ENCODE results near the gene PCYOX1L. TPM values are rescaled to one million over a fixed set of nuclear protein-coding genes. Genes with fewer than 3 reads are reported as not detected.
A peak's percentile ranks its signal among the peaks of the same experiment; 100 is the strongest.

Gene PCYOX1L
- polyA plus RNA-seq, 4 donors = 1.3 to 53.2 (median 4.5) TPM

GRCh38 chr5:149341876-149342275 lies 16.0 kb upstream of the PCYOX1L start:
- Histone ChIP-seq H3K9me3 (ENCODE audit: control insufficient read depth in 2 of 2, insufficient read depth in 1 of 2, low read depth in 1 of 2, low read length in 1 of 2) (no peaks in the 10 kb centered on the region), H3K36me3 (ENCODE audit: control insufficient read depth in 3 of 3, insufficient read depth in 2 of 3, low read depth in 1 of 3, low read length in 3 of 3) (peaks cover 0 to 2% (median 0%) of the 10 kb centered on the region in 3 donors), H3K27ac (ENCODE audit: low read depth in 1 of 3, low read length in 2 of 3) (peak overlapping the region in 2 of 3 donors; percentile 42 to 82), H3K4me3 (ENCODE audit: low read depth in 1 of 3, low read length in 3 of 3) (no peak overlapping the region), H3K4me1 (ENCODE audit: control insufficient read depth in 3 of 3, insufficient read depth in 2 of 3, low read depth in 1 of 3, low read length in 2 of 3) (peaks cover 0 to 39% (median 0%) of the 10 kb centered on the region in 3 donors), H3K27me3 (ENCODE audit: control insufficient read depth in 3 of 3, insufficient read depth in 3 of 3, low read length in 3 of 3) (no peaks in the 10 kb centered on the region)
- FAIRE-seq (no peak), DNase-seq (peak; percentile 64 to 76)

DNA sequence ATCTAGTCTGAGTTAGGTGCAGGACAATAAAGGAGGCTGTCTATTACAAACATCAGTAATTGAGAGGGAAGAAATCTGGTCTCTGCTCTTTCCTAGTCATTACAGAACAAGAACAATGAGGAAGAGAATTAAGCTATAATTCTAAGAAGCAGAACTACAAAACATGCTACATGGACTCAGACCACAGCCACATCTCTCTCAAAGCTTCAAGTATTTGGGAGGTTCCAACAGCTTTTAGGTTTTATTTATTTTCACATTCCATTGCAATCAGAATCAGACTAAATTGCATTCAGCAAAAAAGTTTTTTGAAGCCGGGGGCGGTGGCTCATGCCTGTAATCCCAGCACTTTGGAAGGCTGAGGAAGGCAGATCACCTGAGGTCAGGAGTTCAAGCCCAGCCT lies 13.7 kb upstream of the PCYOX1L start:
- no peak for DNase-seq
- WGBS, 3 donors = 76 to 79% (median 79%) methylated on average over 2 of the region's 2 CpGs
- no peak for FAIRE-seq
- Histone ChIP-seq H3K27me3 (ENCODE audit: control insufficient read depth in 3 of 3, insufficient read depth in 3 of 3, low read length in 3 of 3) (no peaks in the 10 kb centered on the region), H3K27ac (ENCODE audit: low read depth in 1 of 3, low read length in 2 of 3) (peak overlapping the region in 1 of 3 donors; percentile 90), H3K9me3 (ENCODE audit: control insufficient read depth in 2 of 2, insufficient read depth in 1 of 2, low read depth in 1 of 2, low read length in 1 of 2) (no peaks in the 10 kb centered on the region), H3K4me1 (ENCODE audit: control insufficient read depth in 3 of 3, insufficient read depth in 2 of 3, low read depth in 1 of 3, low read length in 2 of 3) (peaks cover 0 to 42% (median 3%) of the 10 kb centered on the region in 3 donors), H3K4me3 (ENCODE audit: low read depth in 1 of 3, low read length in 3 of 3) (no peak overlapping the region), H3K36me3 (ENCODE audit: control insufficient read depth in 3 of 3, insufficient read depth in 2 of 3, low read depth in 1 of 3, low read length in 3 of 3) (peaks cover under 1 to 9% (median 2%) of the 10 kb centered on the region in 3 donors)

GRCh38 chr5:149345147-149345891 lies 12.5 kb upstream of the PCYOX1L start, which contains the start of gene GRPEL2:
Gene GRPEL2 (plus strand): TSS chr5:149345499. CDS start chr5:149345540, 41 bp downstream.
- no peaks in the 10 kb centered on the region for H3K9me3 ChIP-seq (ENCODE audit: control insufficient read depth in 2 of 2, insufficient read depth in 1 of 2, low read depth in 1 of 2, low read length in 1 of 2)
- H3K36me3 ChIP-seq (ENCODE audit: control insufficient read depth in 3 of 3, insufficient read depth in 2 of 3, low read depth in 1 of 3, low read length in 3 of 3) = peaks cover 6 to 13% (median 8%) of the 10 kb centered on the region in 3 donors
- 0 to 1% (median 0%) methylated on average over 54 of the region's 54 CpGs for WGBS, 3 donors
- peaks cover 0 to 41% (median 3%) of the 10 kb centered on the region in 3 donors for H3K4me1 ChIP-seq (ENCODE audit: control insufficient read depth in 3 of 3, insufficient read depth in 2 of 3, low read depth in 1 of 3, low read length in 2 of 3)
- peak; percentile 96 to 97 for DNase-seq
- no peak for FAIRE-seq
- H3K4me3 ChIP-seq (ENCODE audit: low read depth in 1 of 3, low read length in 3 of 3) = peak within 1 kb of the TSS; percentile 70 to 86 (median 86)
- H3K27me3 ChIP-seq (ENCODE audit: control insufficient read depth in 3 of 3, insufficient read depth in 3 of 3, low read length in 3 of 3) = no peaks in the 10 kb centered on the region
- H3K27ac ChIP-seq (ENCODE audit: low read depth in 1 of 3, low read length in 2 of 3) = peak within 1 kb of the TSS; percentile 74 to 90 (median 80)

GRCh38 chr5:149345892-149346222 lies 12.0 kb upstream of the PCYOX1L start:
- FAIRE-seq (no peak), DNase-seq (peak in 1 of 2 donors; percentile 58)
- Histone ChIP-seq H3K4me3 (ENCODE audit: low read depth in 1 of 3, low read length in 3 of 3) (peak overlapping the region; percentile 70 to 86 (median 86)), H3K36me3 (ENCODE audit: control insufficient read depth in 3 of 3, insufficient read depth in 2 of 3, low read depth in 1 of 3, low read length in 3 of 3) (peaks cover 10 to 16% (median 11%) of the 10 kb centered on the region in 3 donors), H3K9me3 (ENCODE audit: control insufficient read depth in 2 of 2, insufficient read depth in 1 of 2, low read depth in 1 of 2, low read length in 1 of 2) (no peaks in the 10 kb centered on the region), H3K4me1 (ENCODE audit: control insufficient read depth in 3 of 3, insufficient read depth in 2 of 3, low read depth in 1 of 3, low read length in 2 of 3) (peaks cover 0 to 36% (median 3%) of the 10 kb centered on the region in 3 donors), H3K27me3 (ENCODE audit: control insufficient read depth in 3 of 3, insufficient read depth in 3 of 3, low read length in 3 of 3) (no peaks in the 10 kb centered on the region), H3K27ac (ENCODE audit: low read depth in 1 of 3, low read length in 2 of 3) (peak overlapping the region in 2 of 3 donors; percentile 80 to 90)
- WGBS, 3 donors = 1 to 2% (median 1%) methylated on average over 11 of the region's 11 CpGs

GRCh38 chr5:149348518-149348917 lies 9.3 kb upstream of the PCYOX1L start:
- peak overlapping the region in 1 of 3 donors; percentile 21 for H3K27ac ChIP-seq (ENCODE audit: low read depth in 1 of 3, low read length in 2 of 3)
- peaks cover 14 to 22% (median 15%) of the 10 kb centered on the region in 3 donors for H3K36me3 ChIP-seq (ENCODE audit: control insufficient read depth in 3 of 3, insufficient read depth in 2 of 3, low read depth in 1 of 3, low read length in 3 of 3)
- no peaks in the 10 kb centered on the region for H3K27me3 ChIP-seq (ENCODE audit: control insufficient read depth in 3 of 3, insufficient read depth in 3 of 3, low read length in 3 of 3)
- FAIRE-seq = no peak
- no peak for DNase-seq
- H3K9me3 ChIP-seq (ENCODE audit: control insufficient read depth in 2 of 2, insufficient read depth in 1 of 2, low read depth in 1 of 2, low read length in 1 of 2) = no peaks in the 10 kb centered on the region
- H3K4me3 ChIP-seq (ENCODE audit: low read depth in 1 of 3, low read length in 3 of 3) = no peak overlapping the region
- WGBS, 3 donors = 69 to 92% (median 75%) methylated on average over 1 of the region's 1 CpG
- peaks cover 0 to 17% (median 3%) of the 10 kb centered on the region in 3 donors for H3K4me1 ChIP-seq (ENCODE audit: control insufficient read depth in 3 of 3, insufficient read depth in 2 of 3, low read depth in 1 of 3, low read length in 2 of 3)

- FAIRE-seq = no peak
- no peak for DNase-seq
- H3K27me3 ChIP-seq (ENCODE audit: control insufficient read depth in 3 of 3, insufficient read depth in 3 of 3, low read length in 3 of 3) = no peaks in the 10 kb centered on the region
- no peaks in the 10 kb centered on the region for H3K9me3 ChIP-seq (ENCODE audit: control insufficient read depth in 2 of 2, insufficient read depth in 1 of 2, low read depth in 1 of 2, low read length in 1 of 2)
- peak overlapping the region in 1 of 3 donors; percentile 13 for H3K27ac ChIP-seq (ENCODE audit: low read depth in 1 of 3, low read length in 2 of 3)
- 89 to 94% (median 92%) methylated on average over 4 of the region's 4 CpGs for WGBS, 3 donors
- peaks cover 0 to 16% (median 3%) of the 10 kb centered on the region in 3 donors for H3K4me1 ChIP-seq (ENCODE audit: control insufficient read depth in 3 of 3, insufficient read depth in 2 of 3, low read depth in 1 of 3, low read length in 2 of 3)
- H3K4me3 ChIP-seq (ENCODE audit: low read depth in 1 of 3, low read length in 3 of 3) = no peak overlapping the region
- peaks cover 14 to 22% (median 15%) of the 10 kb centered on the region in 3 donors for H3K36me3 ChIP-seq (ENCODE audit: control insufficient read depth in 3 of 3, insufficient read depth in 2 of 3, low read depth in 1 of 3, low read length in 3 of 3)
Measured at GRCh38 chr5:149349382-149349781, 8.5 kb upstream of the PCYOX1L start.

- 78 to 93% (median 92%) methylated on average over 4 of the region's 4 CpGs for WGBS, 3 donors
- H3K27me3 ChIP-seq (ENCODE audit: control insufficient read depth in 3 of 3, insufficient read depth in 3 of 3, low read length in 3 of 3) = no peaks in the 10 kb centered on the region
Measured at GRCh38 chr5:149352169-149352568, 5.7 kb upstream of the PCYOX1L start.

GRCh38 chr5:149353911-149354310 lies 3.9 kb upstream of the PCYOX1L start:
- Histone ChIP-seq H3K4me1 (ENCODE audit: control insufficient read depth in 3 of 3, insufficient read depth in 2 of 3, low read depth in 1 of 3, low read length in 2 of 3) (peaks cover 0 to 18% (median 0%) of the 10 kb centered on the region in 3 donors), H3K9me3 (ENCODE audit: control insufficient read depth in 2 of 2, insufficient read depth in 1 of 2, low read depth in 1 of 2, low read length in 1 of 2) (no peaks in the 10 kb centered on the region), H3K4me3 (ENCODE audit: low read depth in 1 of 3, low read length in 3 of 3) (no peak overlapping the region), H3K27me3 (ENCODE audit: control insufficient read depth in 3 of 3, insufficient read depth in 3 of 3, low read length in 3 of 3) (no peaks in the 10 kb centered on the region), H3K36me3 (ENCODE audit: control insufficient read depth in 3 of 3, insufficient read depth in 2 of 3, low read depth in 1 of 3, low read length in 3 of 3) (peaks cover 12 to 24% (median 15%) of the 10 kb centered on the region in 3 donors), H3K27ac (ENCODE audit: low read depth in 1 of 3, low read length in 2 of 3) (peak overlapping the region in 1 of 3 donors; percentile 71)
- 60 to 68% (median 64%) methylated on average over 2 of the region's 2 CpGs for WGBS, 3 donors
- DNase-seq (peak in 1 of 2 donors; percentile 68), FAIRE-seq (no peak)

More at GRCh38 chr5:149352169-149352568, 5.7 kb upstream of the PCYOX1L start:
- H3K4me3 ChIP-seq (ENCODE audit: low read depth in 1 of 3, low read length in 3 of 3) = no peak overlapping the region
- DNase-seq (no peak), FAIRE-seq (no peak)
- peaks cover 14 to 31% (median 15%) of the 10 kb centered on the region in 3 donors for H3K36me3 ChIP-seq (ENCODE audit: control insufficient read depth in 3 of 3, insufficient read depth in 2 of 3, low read depth in 1 of 3, low read length in 3 of 3)
- no peak overlapping the region for H3K27ac ChIP-seq (ENCODE audit: low read depth in 1 of 3, low read length in 2 of 3)
- peaks cover 0 to 13% (median 3%) of the 10 kb centered on the region in 3 donors for H3K4me1 ChIP-seq (ENCODE audit: control insufficient read depth in 3 of 3, insufficient read depth in 2 of 3, low read depth in 1 of 3, low read length in 2 of 3)
- H3K9me3 ChIP-seq (ENCODE audit: control insufficient read depth in 2 of 2, insufficient read depth in 1 of 2, low read depth in 1 of 2, low read length in 1 of 2) = no peaks in the 10 kb centered on the region

Measured in small intestine (tissue), 7 donors.